Measurements from ENCODE around the gene BOC. TPM values are rescaled to one million over a fixed set of nuclear protein-coding genes. Genes with fewer than 3 reads are reported as not detected.

BOC gene
- total and polyA plus RNA-seq, 2 donors (not counting 3 experiments of a cell fraction or from before 2014, with no cell fraction given): 0.07 TPM; not detected in 1

DNA sequence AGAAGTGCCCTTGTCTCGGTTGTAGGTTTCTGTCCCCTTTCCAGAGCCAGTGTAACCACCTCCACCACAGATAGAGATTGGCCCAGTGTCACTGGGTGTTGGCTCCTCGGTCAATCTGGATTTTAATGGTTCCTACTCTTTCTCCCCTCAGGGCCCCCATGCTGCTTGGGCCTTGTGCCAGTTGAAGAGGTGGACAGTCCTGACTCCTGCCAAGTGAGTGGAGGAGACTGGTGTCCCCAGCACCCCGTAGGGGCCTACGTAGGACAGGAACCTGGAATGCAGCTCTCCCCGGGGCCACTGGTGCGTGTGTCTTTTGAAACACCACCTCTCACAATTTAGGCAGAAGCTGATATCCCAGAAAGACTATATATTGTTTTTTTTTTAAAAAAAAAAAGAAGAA lies 75.2 kb downstream of the BOC start:
- H3K9ac ChIP-seq (replicated peaks; ENCODE audit: extremely low read depth, insufficient read depth, low read length): no peak overlapping the region
- H3K79me2 ChIP-seq (ENCODE audit: control insufficient read depth, insufficient read depth, low read length): no peaks in the 10 kb centered on the region
- FAIRE-seq: no peak
- TF ChIP-seq CTCF (IDR thresholded peaks at IDR 0.05; ENCODE audit: extremely low read depth in 1 of 2, insufficient read depth in 1 of 2, low read depth in 1 of 2, low read length in 2 of 2) (no peak), POLR2AphosphoS5 (IDR thresholded peaks at IDR 0.05; ENCODE audit: insufficient read depth, low read depth, low read length) (no peak), EZH2 (IDR thresholded peaks at IDR 0.05; ENCODE audit: borderline replicate concordance, low read depth, low read length, severe bottlenecking) (no peak), MAX (IDR thresholded peaks at IDR 0.05; ENCODE audit: insufficient read depth, insufficient read length) (no peak), MYC (IDR thresholded peaks at IDR 0.05; ENCODE audit: low read depth, low read length) (no peak), POLR2A (IDR thresholded peaks at IDR 0.05; ENCODE audit: low read depth, low read length) (no peak), JUN (IDR thresholded peaks at IDR 0.05; ENCODE audit: borderline replicate concordance, insufficient read depth, insufficient read length, low read depth) (no peak), GATA2 (IDR thresholded peaks at IDR 0.05; ENCODE audit: insufficient read depth, insufficient read length, low read depth, low read length) (no peak), FOS (IDR thresholded peaks at IDR 0.05; ENCODE audit: borderline replicate concordance, insufficient read depth, low read length) (no peak)
- H3K36me3 ChIP-seq (ENCODE audit: control insufficient read depth in 2 of 2, extremely low read depth in 1 of 2, insufficient read depth in 2 of 2, low read length in 2 of 2): no peaks in the 10 kb centered on the region
- dilution Hi-C loops (cut with MboI; ENCODE audit: extremely low pct_ligation_motif_present, low sequenced_read_pairs): no loop called here
- peaks cover 8% of the 10 kb centered on the region for H3K4me1 ChIP-seq (ENCODE audit: control insufficient read depth, extremely low read depth, insufficient read depth, low read length)
- no peaks in the 10 kb centered on the region for H3K9me1 ChIP-seq (replicated peaks; ENCODE audit: control insufficient read depth, extremely low read depth, insufficient read depth, low read length)
- no peak overlapping the region for H3K27ac ChIP-seq (ENCODE audit: insufficient read depth, low read depth, low read length)
- H2AFZ ChIP-seq (ENCODE audit: low read depth, low read length): no peak overlapping the region
- intact Hi-C loops (cut with micrococcal nuclease): loop anchor here (5.0 to 10.0 kb wide), 3 partner anchors 74 to 702 kb away; partner anchors contain the start of gene BOC
- no peak overlapping the region for H3K4me3 ChIP-seq (replicated peaks in 1 of 3; ENCODE audit: insufficient read depth in 1 of 3, low read depth in 1 of 3, low read length in 3 of 3)
- no peaks in the 10 kb centered on the region for H3K9me3 ChIP-seq (replicated peaks; ENCODE audit: control insufficient read depth, insufficient read depth, low read length)
- peaks cover 0 to 2% of the 10 kb centered on the region in 2 experiments for H3K27me3 ChIP-seq (ENCODE audit: control insufficient read depth in 2 of 2, insufficient read depth in 2 of 2, low read length in 2 of 2)
- ChIA-PET CTCF (interaction anchor here (1.2 to 4.3 kb wide), 5 partner anchors 10 to 340 kb away, joined by 3 to 90 read pairs (median 26); no protein-coding TSS in a partner anchor), POLR2A (no interaction called here)
- H4K20me1 ChIP-seq (replicated peaks; ENCODE audit: control insufficient read depth, extremely low read depth, insufficient read depth, low read length): no peaks in the 10 kb centered on the region
- no peak overlapping the region for H3K4me2 ChIP-seq (ENCODE audit: insufficient read depth, low read length)
- BruUV-seq (replicated peaks): no TSS peak
- no peak for DNase-seq (ENCODE audit: low read depth, low spot score)

Data from endothelial cell of umbilical vein (primary cell).